ENCODE results near the gene NWD2.

NWD2 gene

DNA sequence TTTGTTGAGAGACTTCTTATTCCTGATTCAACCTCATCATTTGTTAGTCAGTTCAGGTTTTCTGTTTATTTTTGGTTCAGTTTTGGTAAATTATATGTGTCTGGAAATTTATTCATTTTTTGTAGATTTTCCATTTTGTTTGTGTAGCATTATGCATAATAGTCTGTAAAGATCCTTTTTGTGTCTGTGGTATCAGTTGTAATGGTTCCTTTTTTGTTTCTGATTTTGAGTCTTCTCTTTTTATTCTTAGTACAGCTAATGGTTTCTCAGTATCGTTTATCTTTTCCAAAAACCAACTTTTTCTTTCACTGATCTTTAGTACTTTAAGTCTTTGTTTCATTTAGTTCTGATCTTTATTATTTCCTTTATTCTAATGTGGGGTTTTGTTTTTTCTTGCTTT is 61.4 kb downstream of the NWD2 start:
- Histone ChIP-seq H3K27ac (ENCODE audit: low read depth, low read length) (no peak overlapping the region), H3K36me3 (ENCODE audit: low read length) (no peaks in the 10 kb centered on the region), H3F3A (ENCODE audit: insufficient read depth) (no peaks in the 10 kb centered on the region), H3K4me3 (ENCODE audit: insufficient read depth, low read length, poor library complexity, severe bottlenecking) (no peak overlapping the region), H3K9ac (ENCODE audit: low read length) (no peak overlapping the region), H3K27me3 (ENCODE audit: low read length) (no peaks in the 10 kb centered on the region), H3K9me3 (ENCODE audit: insufficient read depth, low read length) (no peaks in the 10 kb centered on the region), H3K4me2 (ENCODE audit: low read depth, low read length, poor library complexity, severe bottlenecking) (no peak overlapping the region), H3K9me2 (replicated peaks; ENCODE audit: insufficient read depth, low read length) (no peaks in the 10 kb centered on the region), H3K79me2 (ENCODE audit: insufficient read depth, low read length) (no peaks in the 10 kb centered on the region), H4K20me1 (ENCODE audit: low read depth, low read length) (no peaks in the 10 kb centered on the region), H2AFZ (ENCODE audit: low read depth, low read length, severe bottlenecking) (no peak overlapping the region)
- TF ChIP-seq EZH2phosphoT487 (conservative IDR thresholded peaks at IDR 0.05; ENCODE audit: low read length), result no peak
- TF ChIP-seq, protein P1, sequence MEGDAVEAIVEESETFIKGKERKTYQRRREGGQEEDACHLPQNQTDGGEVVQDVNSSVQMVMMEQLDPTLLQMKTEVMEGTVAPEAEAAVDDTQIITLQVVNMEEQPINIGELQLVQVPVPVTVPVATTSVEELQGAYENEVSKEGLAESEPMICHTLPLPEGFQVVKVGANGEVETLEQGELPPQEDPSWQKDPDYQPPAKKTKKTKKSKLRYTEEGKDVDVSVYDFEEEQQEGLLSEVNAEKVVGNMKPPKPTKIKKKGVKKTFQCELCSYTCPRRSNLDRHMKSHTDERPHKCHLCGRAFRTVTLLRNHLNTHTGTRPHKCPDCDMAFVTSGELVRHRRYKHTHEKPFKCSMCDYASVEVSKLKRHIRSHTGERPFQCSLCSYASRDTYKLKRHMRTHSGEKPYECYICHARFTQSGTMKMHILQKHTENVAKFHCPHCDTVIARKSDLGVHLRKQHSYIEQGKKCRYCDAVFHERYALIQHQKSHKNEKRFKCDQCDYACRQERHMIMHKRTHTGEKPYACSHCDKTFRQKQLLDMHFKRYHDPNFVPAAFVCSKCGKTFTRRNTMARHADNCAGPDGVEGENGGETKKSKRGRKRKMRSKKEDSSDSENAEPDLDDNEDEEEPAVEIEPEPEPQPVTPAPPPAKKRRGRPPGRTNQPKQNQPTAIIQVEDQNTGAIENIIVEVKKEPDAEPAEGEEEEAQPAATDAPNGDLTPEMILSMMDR (IDR thresholded peaks at IDR 0.05; ENCODE audit: insufficient read depth, low read length, poor library complexity, severe bottlenecking), result no peak

DNA sequence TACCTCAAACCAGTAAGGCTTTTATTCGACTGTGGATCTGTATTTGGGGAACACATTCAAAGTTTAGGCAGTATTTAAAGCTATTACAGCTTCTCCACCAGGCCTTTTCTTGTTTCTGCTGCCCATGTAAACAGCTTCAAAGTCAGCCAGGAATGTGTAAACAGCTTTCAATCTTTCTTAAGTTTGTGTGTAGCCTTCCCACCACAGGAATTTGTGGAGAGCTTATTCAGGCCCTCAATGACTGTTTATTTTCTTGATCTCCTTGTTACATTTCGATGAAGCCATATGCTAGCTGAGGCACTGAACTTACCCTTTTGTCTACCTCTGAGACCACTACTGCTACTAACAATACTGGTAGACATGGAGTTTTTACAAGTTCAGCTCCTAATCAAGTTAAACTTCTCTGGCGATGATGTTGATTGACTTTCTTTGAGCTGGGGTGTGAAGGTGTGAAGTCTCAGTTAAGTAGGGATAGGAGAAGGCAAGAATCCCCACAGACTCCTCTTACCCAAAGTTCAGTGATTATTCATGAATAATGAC is 72.6 kb downstream of the NWD2 start:
- TF ChIP-seq, protein P1 (IDR thresholded peaks at IDR 0.05; ENCODE audit: insufficient read depth, low read length, poor library complexity, severe bottlenecking), result no peak
- no peak for TF ChIP-seq EZH2phosphoT487 (conservative IDR thresholded peaks at IDR 0.05; ENCODE audit: low read length)
- H4K20me1 ChIP-seq (ENCODE audit: low read depth, low read length), result no peaks in the 10 kb centered on the region
- no peak overlapping the region for H3K4me2 ChIP-seq (ENCODE audit: low read depth, low read length, poor library complexity, severe bottlenecking)
- H3K4me3 ChIP-seq (ENCODE audit: insufficient read depth, low read length, poor library complexity, severe bottlenecking), result no peak overlapping the region
- no peak overlapping the region for H3K9ac ChIP-seq (ENCODE audit: low read length)
- H3K9me2 ChIP-seq (replicated peaks; ENCODE audit: insufficient read depth, low read length), result no peaks in the 10 kb centered on the region
- H3F3A ChIP-seq (ENCODE audit: insufficient read depth), result no peaks in the 10 kb centered on the region
- H3K27me3 ChIP-seq (ENCODE audit: low read length), result no peaks in the 10 kb centered on the region
- no peaks in the 10 kb centered on the region for H3K79me2 ChIP-seq (ENCODE audit: insufficient read depth, low read length)
- no peak overlapping the region for H2AFZ ChIP-seq (ENCODE audit: low read depth, low read length, severe bottlenecking)
- H3K27ac ChIP-seq (ENCODE audit: low read depth, low read length), result no peak overlapping the region
- H3K36me3 ChIP-seq (ENCODE audit: low read length), result no peaks in the 10 kb centered on the region
- H3K9me3 ChIP-seq (ENCODE audit: insufficient read depth, low read length), result no peaks in the 10 kb centered on the region

GRCh38 chr4:37320513-37321235 is 76.1 kb downstream of the NWD2 start:
- no peaks in the 10 kb centered on the region for H3K9me2 ChIP-seq (replicated peaks; ENCODE audit: insufficient read depth, low read length)
- H4K20me1 ChIP-seq (ENCODE audit: low read depth, low read length), result no peaks in the 10 kb centered on the region
- no peaks in the 10 kb centered on the region for H3K36me3 ChIP-seq (ENCODE audit: low read length)
- no peaks in the 10 kb centered on the region for H3F3A ChIP-seq (ENCODE audit: insufficient read depth)
- H3K9ac ChIP-seq (ENCODE audit: low read length), result no peak overlapping the region
- H3K9me3 ChIP-seq (ENCODE audit: insufficient read depth, low read length), result no peaks in the 10 kb centered on the region
- no peak for TF ChIP-seq EZH2phosphoT487 (conservative IDR thresholded peaks at IDR 0.05; ENCODE audit: low read length)
- TF ChIP-seq, protein P1 (IDR thresholded peaks at IDR 0.05; ENCODE audit: insufficient read depth, low read length, poor library complexity, severe bottlenecking), result no peak
- H3K79me2 ChIP-seq (ENCODE audit: insufficient read depth, low read length), result no peaks in the 10 kb centered on the region
- no peaks in the 10 kb centered on the region for H3K27me3 ChIP-seq (ENCODE audit: low read length)
- no peak overlapping the region for H2AFZ ChIP-seq (ENCODE audit: low read depth, low read length, severe bottlenecking)
- no peak overlapping the region for H3K4me3 ChIP-seq (ENCODE audit: insufficient read depth, low read length, poor library complexity, severe bottlenecking)
- no peak overlapping the region for H3K27ac ChIP-seq (ENCODE audit: low read depth, low read length)
- no peak overlapping the region for H3K4me2 ChIP-seq (ENCODE audit: low read depth, low read length, poor library complexity, severe bottlenecking)

All from SU-DHL-6 (cell line).